Endothelial cell of umbilical vein (primary cell): ENCODE results near the gene ITGA8. TPM values are rescaled to one million over a fixed set of nuclear protein-coding genes. Genes with fewer than 3 reads are reported as not detected.

Experiments
- Bru-seq: library from RNA; stranded (reverse); fragments of 400-500 nt; gene quantifications from one replicate; lab custom pipeline; 2021; lab: Mats Ljungman, UMichigan
- BruChase-seq, 2 experiments: library from RNA; stranded (reverse); fragments of 400-500 nt; gene quantifications; one replicate each; lab custom pipeline; 2021; lab: Mats Ljungman, UMichigan
- BruUV-seq: library from RNA; stranded (reverse); fragments of 400-500 nt; replicated peaks from 2 replicates; lab custom pipeline; 2021; lab: Mats Ljungman, UMichigan
- CTCF ChIA-PET: fragments of 300-600, 350-600 bp; sonication (Branson Sonifier 250); formaldehyde crosslinking; loops from one replicate; lab custom pipeline; 2021; ENCODE audit warnings: antibody characterized with exemption, inconsistent platforms; lab: Charles Lee
- POLR2A ChIA-PET: fragments of 300-600, 350-600 bp; sonication (Branson Sonifier 250); formaldehyde crosslinking; loops from one replicate; lab custom pipeline; 2021; ENCODE audit warnings: antibody characterized with exemption, inconsistent platforms; lab: Charles Lee
- DNase-seq: peaks from one replicate; pipeline ENCODE4 v3.0.0-alpha.2; 2011; ENCODE audit warnings: low read depth, low spot score
- FAIRE-seq: peaks from 2 replicates; lab custom pipeline; 2011; peaks lifted over from hg19 to GRCh38; lab: Jason Lieb, UNC
- H2AFZ ChIP-seq: 2 replicates; pipeline ENCODE4 v1.6.0; 2012; ENCODE audit warnings: low read depth, low read length, control low read depth, inconsistent platforms
- H3K27ac ChIP-seq: 2 replicates; pipeline ENCODE4 v1.5.1; 2011; ENCODE audit warnings: low read depth, mild to moderate bottlenecking, control low read depth, low read length, moderate library complexity; ENCODE audit not compliant: insufficient read depth
- H3K27me3 ChIP-seq, 2 experiments: 2 replicates each; pipeline versions ENCODE4 v1.6.0 to v1.6.1; 2011; ENCODE audit warnings: low read length in 2 of 2, mixed read lengths in 1 of 2; ENCODE audit not compliant: control insufficient read depth in 2 of 2, insufficient read depth in 2 of 2
- H3K36me3 ChIP-seq, 2 experiments: 2 replicates in 1 of 2; 3 replicates in 1 of 2; pipeline ENCODE4 v1.5.1; 2011; ENCODE audit warnings: low read length in 2 of 2, mild to moderate bottlenecking in 1 of 2, moderate library complexity in 1 of 2; ENCODE audit not compliant: control insufficient read depth in 2 of 2, insufficient read depth in 2 of 2; ENCODE audit errors: extremely low read depth in 1 of 2
- H3K4me1 ChIP-seq: 3 replicates; pipeline ENCODE4 v1.5.1; 2011; ENCODE audit warnings: mild to moderate bottlenecking, low read length; ENCODE audit not compliant: control insufficient read depth, insufficient read depth; ENCODE audit errors: extremely low read depth
- H3K4me2 ChIP-seq: 2 replicates; pipeline ENCODE4 v1.6.1; 2011; ENCODE audit warnings: low read length, control low read depth, mixed read lengths; ENCODE audit not compliant: insufficient read depth
- H3K4me3 ChIP-seq, 3 experiments: fragments of 200-600 bp in 1 of 3; sonication (generic), shearing (Covaris generic) in 1 of 3; replicated peaks in 1 of 3; 2 replicates each; pipeline ENCODE4 v1.5.1; 2011 to 2016; ENCODE audit warnings: control low read depth in 3 of 3, low read length in 3 of 3, mild to moderate bottlenecking in 2 of 3, inconsistent platforms in 1 of 3, low read depth in 1 of 3, moderate library complexity in 1 of 3; ENCODE audit not compliant: insufficient read depth in 1 of 3
- H3K79me2 ChIP-seq: 2 replicates; pipeline ENCODE4 v1.6.0; 2012; ENCODE audit warnings: low read length, inconsistent platforms; ENCODE audit not compliant: control insufficient read depth, insufficient read depth
- H3K9ac ChIP-seq: replicated peaks from 2 replicates; pipeline ENCODE3; 2011; ENCODE audit warnings: low read length, control low read depth; ENCODE audit not compliant: insufficient read depth; ENCODE audit errors: extremely low read depth
- H3K9me1 ChIP-seq: replicated peaks from 3 replicates; pipeline ENCODE4 v1.6.0; 2011; ENCODE audit warnings: mild to moderate bottlenecking, low read length; ENCODE audit not compliant: control insufficient read depth, insufficient read depth; ENCODE audit errors: extremely low read depth
- H3K9me3 ChIP-seq: replicated peaks from 2 replicates; pipeline ENCODE4 v1.5.1; 2012; ENCODE audit warnings: low read length, inconsistent platforms; ENCODE audit not compliant: control insufficient read depth, insufficient read depth
- H4K20me1 ChIP-seq: replicated peaks from 2 replicates; pipeline ENCODE3; 2011; ENCODE audit warnings: mild to moderate bottlenecking, low read length; ENCODE audit not compliant: control insufficient read depth, insufficient read depth; ENCODE audit errors: extremely low read depth
- EZH2 ChIP-seq: IDR thresholded peaks from 2 replicates; pipeline ENCODE4 v1.6.1; 2012; ENCODE audit warnings: borderline replicate concordance, low read depth, mild to moderate bottlenecking, moderate library complexity, low read length, inconsistent platforms; ENCODE audit not compliant: severe bottlenecking
- FOS ChIP-seq: IDR thresholded peaks from 2 replicates; pipeline ENCODE4 v1.6.1; 2011; ENCODE audit warnings: mild to moderate bottlenecking, low read length, moderate library complexity, borderline replicate concordance; ENCODE audit not compliant: insufficient read depth
- GATA2 ChIP-seq: IDR thresholded peaks from 2 replicates; pipeline ENCODE4 v1.7.0; 2011; ENCODE audit warnings: low read depth, mild to moderate bottlenecking, moderate library complexity, mixed read lengths, low read length; ENCODE audit not compliant: insufficient read length, insufficient read depth
- JUN ChIP-seq: IDR thresholded peaks from 2 replicates; pipeline ENCODE4 v1.6.1; 2011; ENCODE audit warnings: borderline replicate concordance, low read depth; ENCODE audit not compliant: insufficient read length, insufficient read depth
- MYC ChIP-seq: IDR thresholded peaks from one replicate; pipeline ENCODE4 v1.6.1; 2011; ENCODE audit warnings: mild to moderate bottlenecking, low read depth, low read length
- POLR2A ChIP-seq: IDR thresholded peaks from 2 replicates; pipeline ENCODE4 v1.6.1; 2012; ENCODE audit warnings: low read depth, mild to moderate bottlenecking, control low read depth, low read length
- POLR2AphosphoS5 ChIP-seq: IDR thresholded peaks from 2 replicates; pipeline ENCODE4 v1.6.1; 2012; ENCODE audit warnings: low read depth, mild to moderate bottlenecking, control low read depth, low read length, moderate library complexity; ENCODE audit not compliant: insufficient read depth
- dilution Hi-C: fragments of 300-500 bp; cut with MboI; formaldehyde crosslinking; loops from one replicate; pipeline ENCODE4 v1.15.0; 2019; ENCODE audit warnings: low sequenced_read_pairs; ENCODE audit not compliant: extremely low pct_ligation_motif_present
- intact Hi-C: fragments of 100-400 bp; cut with micrococcal nuclease; formaldehyde crosslinking; loops from one replicate; pipeline ENCODE4 v1.10.0; 2022
- long read RNA-seq: library from polyadenylated mRNA; stranded (forward); transcript quantifications from one replicate; pipeline ENCODE4 v2.0.0, GENCODE V29; 2021
- polyA minus RNA-seq, 3 experiments: library from RNA; depleted of rRNA, polyadenylated mRNA; stranded (reverse); fragments of >200 nt; gene quantifications; 1 replicate in 1 of 3; 2 replicates in 2 of 3; pipeline ENCODE4 v1.2.3, GENCODE V29; 2011
- polyA plus RNA-seq, 4 experiments: library from polyadenylated mRNA; depleted of rRNA in 3 of 4; stranded (reverse) in 3 of 4; unstranded in 1 of 4; fragments of >200 nt; gene quantifications; 2 replicates each; pipeline versions ENCODE4 v1.2.1 to v1.2.3, GENCODE V29; 2011 to 2012; ENCODE audit warnings: missing spikeins in 1 of 4
- total RNA-seq: library from RNA; stranded (reverse); gene quantifications from 2 replicates; pipeline ENCODE4 v1.2.3, GENCODE V29; 2021
- TF ChIP-seq, protein P1 (sequence below), 2 donors: IDR thresholded peaks; 1 replicate in 1 of 2; 2 replicates in 1 of 2; pipeline ENCODE4 v1.5.1; 2011; ENCODE audit warnings: low read length in 2 of 2, mild to moderate bottlenecking in 2 of 2, moderate library complexity in 2 of 2, control low read depth in 1 of 2, inconsistent platforms in 1 of 2, low read depth in 1 of 2; ENCODE audit not compliant: insufficient read depth in 1 of 2; ENCODE audit errors: extremely low read depth in 1 of 2
- TF ChIP-seq, protein P2 (sequence below): IDR thresholded peaks from 2 replicates; pipeline ENCODE4 v1.6.1; 2011; ENCODE audit not compliant: insufficient read depth, insufficient read length

ITGA8 gene
- total RNA-seq (0.12 and 0.40 TPM in 2 replicates), polyA plus RNA-seq (0.04 TPM in 1 of 2 replicates, not detected in the other), polyA minus RNA-seq (not detected in 2 replicates), Bru-seq, nascent RNA (percentile 7 among the genes with signal in this experiment), BruChase-seq, experiment 1, labeled RNA remaining after a 6-hour chase (percentile 11 among the genes with signal in this experiment), BruChase-seq, experiment 2, labeled RNA remaining after a 2-hour chase (percentile 11 among the genes with signal in this experiment)
- 0.01 and 0.05 TPM in 2 replicates for polyA plus RNA-seq (2011; cell fraction: cytosol; rRNA removed)
- polyA plus RNA-seq (2011; cell fraction: nucleus; rRNA removed), result 0.03 TPM in 1 of 2 replicates, not detected in the other
- polyA plus RNA-seq (2012), result 0.03 and 0.05 TPM in 2 replicates
- not detected for polyA minus RNA-seq (2011; cell fraction: cytosol; rRNA and poly(A)+ RNA removed)
- not detected in 2 replicates for polyA minus RNA-seq (2011; cell fraction: nucleus; rRNA and poly(A)+ RNA removed)
- long read RNA-seq, result 0 reads

DNA sequence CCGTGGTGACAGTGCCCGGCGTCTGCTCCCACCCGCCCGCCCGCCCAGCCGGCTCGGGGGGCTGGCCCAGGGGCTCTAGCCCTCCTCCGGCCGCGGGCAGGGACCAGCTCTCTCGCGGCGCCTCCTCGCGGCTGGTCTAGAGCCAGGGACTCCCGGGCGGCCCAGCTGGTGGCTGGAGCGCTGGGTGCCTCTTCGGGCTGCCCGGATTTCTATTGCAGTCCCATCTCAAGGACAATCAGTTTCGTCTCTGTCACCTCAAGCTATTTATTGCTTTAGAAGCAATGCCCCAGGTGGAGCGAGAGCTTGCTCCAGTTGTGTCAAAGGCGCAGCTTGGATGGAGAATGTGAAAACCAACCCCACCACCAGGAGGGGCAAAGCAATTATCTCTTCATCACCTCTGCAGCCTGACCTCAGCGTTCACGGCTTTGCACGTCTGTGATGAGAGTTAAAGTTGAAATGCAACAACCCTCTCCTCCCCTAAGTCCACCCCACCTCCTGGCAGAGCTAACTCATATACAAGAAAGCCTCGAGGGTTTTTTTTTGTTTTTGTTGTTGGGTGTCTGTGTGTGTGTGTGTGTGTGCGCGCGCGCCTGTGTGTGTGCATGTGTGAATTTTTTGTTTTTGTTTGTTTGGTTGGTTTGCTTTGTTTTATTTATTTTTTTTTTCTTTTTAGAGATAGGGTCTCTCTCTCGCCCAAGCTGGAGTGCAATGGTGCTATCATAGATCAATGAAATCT, at the start of gene ITGA8:
ITGA8 (minus strand) TSS at position 24 of the 736 bp plus-strand sequence. CDS start 151 bp downstream, outside the sequence.
- peak within 1 kb of the TSS; percentile 84 for H3K4me2 ChIP-seq
- no peaks in the 10 kb centered on the region for H3K36me3 ChIP-seq
- intact Hi-C loops, result loop anchor here (1.0 kb wide), 2 partner anchors 104 to 286 kb away; no protein-coding TSS in a partner anchor
- H3K4me1 ChIP-seq, result peaks cover 4% of the 10 kb centered on the region
- POLR2A ChIA-PET, result interaction anchor here (0.7 kb wide), 1 partner anchor 12 kb away, joined by 3 read pairs; no protein-coding TSS in a partner anchor
- no TSS peak for BruUV-seq
- CTCF ChIA-PET, result interaction anchor here (0.6 to 4.7 kb wide), 35 partner anchors 8 to 1365 kb away, joined by 3 to 57 read pairs (median 4); no protein-coding TSS in a partner anchor
- H3K9me1 ChIP-seq, result no peaks in the 10 kb centered on the region
- H3K79me2 ChIP-seq, result no peaks in the 10 kb centered on the region
- H4K20me1 ChIP-seq, result no peaks in the 10 kb centered on the region
- no peak within 1 kb of the TSS for H3K9ac ChIP-seq
- FAIRE-seq (peak; percentile 55), DNase-seq (peak; percentile 22)
- H3K27ac ChIP-seq, result no peak within 1 kb of the TSS
- TF ChIP-seq EZH2, result no peak
- no peak for TF ChIP-seq FOS
- peak; percentile 27 for TF ChIP-seq GATA2
- TF ChIP-seq POLR2A, result no peak
- TF ChIP-seq POLR2AphosphoS5, result no peak
- TF ChIP-seq, protein P1, sequence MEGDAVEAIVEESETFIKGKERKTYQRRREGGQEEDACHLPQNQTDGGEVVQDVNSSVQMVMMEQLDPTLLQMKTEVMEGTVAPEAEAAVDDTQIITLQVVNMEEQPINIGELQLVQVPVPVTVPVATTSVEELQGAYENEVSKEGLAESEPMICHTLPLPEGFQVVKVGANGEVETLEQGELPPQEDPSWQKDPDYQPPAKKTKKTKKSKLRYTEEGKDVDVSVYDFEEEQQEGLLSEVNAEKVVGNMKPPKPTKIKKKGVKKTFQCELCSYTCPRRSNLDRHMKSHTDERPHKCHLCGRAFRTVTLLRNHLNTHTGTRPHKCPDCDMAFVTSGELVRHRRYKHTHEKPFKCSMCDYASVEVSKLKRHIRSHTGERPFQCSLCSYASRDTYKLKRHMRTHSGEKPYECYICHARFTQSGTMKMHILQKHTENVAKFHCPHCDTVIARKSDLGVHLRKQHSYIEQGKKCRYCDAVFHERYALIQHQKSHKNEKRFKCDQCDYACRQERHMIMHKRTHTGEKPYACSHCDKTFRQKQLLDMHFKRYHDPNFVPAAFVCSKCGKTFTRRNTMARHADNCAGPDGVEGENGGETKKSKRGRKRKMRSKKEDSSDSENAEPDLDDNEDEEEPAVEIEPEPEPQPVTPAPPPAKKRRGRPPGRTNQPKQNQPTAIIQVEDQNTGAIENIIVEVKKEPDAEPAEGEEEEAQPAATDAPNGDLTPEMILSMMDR (IDR thresholded peaks at IDR 0.05; ENCODE audit: extremely low read depth in 1 of 2, insufficient read depth in 1 of 2, low read depth in 1 of 2, low read length in 2 of 2), result peak; percentile 50 to 53
- TF ChIP-seq MYC, result no peak
- no peak for TF ChIP-seq JUN
- TF ChIP-seq, protein P2, sequence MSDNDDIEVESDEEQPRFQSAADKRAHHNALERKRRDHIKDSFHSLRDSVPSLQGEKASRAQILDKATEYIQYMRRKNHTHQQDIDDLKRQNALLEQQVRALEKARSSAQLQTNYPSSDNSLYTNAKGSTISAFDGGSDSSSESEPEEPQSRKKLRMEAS, result no peak
- dilution Hi-C loops, result no loop called here
- no peaks in the 10 kb centered on the region for H3K9me3 ChIP-seq
- H3K27me3 ChIP-seq, result peaks cover 27 to 30% of the 10 kb centered on the region in 2 experiments
- peak within 1 kb of the TSS; percentile 55 for H2AFZ ChIP-seq
- H3K4me3 ChIP-seq, result peak within 1 kb of the TSS in 2 of 3 experiments; percentile 6 to 25
